IMR-90 (cell line): Measurements from ENCODE around the gene TRAF1. TPM values are rescaled to one million over a fixed set of nuclear protein-coding genes. Genes with fewer than 3 reads are reported as not detected.
A peak's percentile ranks its signal among the peaks of the same experiment; 100 is the strongest.

ENCODE experiments used
- ATAC-seq: fragments of 200-7000 bp; cut with Tn5 transposase; 2 replicates; pipeline ENCODE4 v1.9.1; 2020; ENCODE audit warnings: low read depth, mild to moderate bottlenecking, moderate library complexity
- BruUV-seq: library from RNA; stranded (reverse); fragments of 400-500 nt; replicated peaks from 2 replicates; lab custom pipeline; 2021; lab: Mats Ljungman, UMichigan
- CTCF ChIA-PET: fragments of 300-600 bp; formaldehyde crosslinking; extraction: SDS; loops from one replicate; lab custom pipeline; 2021; ENCODE audit warnings: antibody characterized with exemption; lab: Yijun Ruan, JAX
- POLR2A ChIA-PET: fragments of 300-600 bp; sonication (Branson Sonifier 250); formaldehyde crosslinking; loops from one replicate; lab custom pipeline; 2022; ENCODE audit warnings: antibody characterized with exemption; ENCODE audit not compliant: unreplicated experiment; lab: Charles Lee
- DNase-seq: peaks from one replicate; pipeline ENCODE4 v3.0.0; 2013
- H2AFZ ChIP-seq: replicated peaks from 2 replicates; pipeline ENCODE3; 2013; ENCODE audit warnings: low read length, mild to moderate bottlenecking; ENCODE audit not compliant: poor library complexity
- H2AK5ac ChIP-seq: 2 replicates; pipeline ENCODE4 v1.6.1; 2013; ENCODE audit warnings: low read depth, low read length, inconsistent platforms
- H2AK9ac ChIP-seq: replicated peaks from 2 replicates; pipeline ENCODE3; 2013; ENCODE audit warnings: mild to moderate bottlenecking, low read depth, low read length, moderate library complexity; ENCODE audit not compliant: poor library complexity
- H2BK120ac ChIP-seq: 2 replicates; pipeline ENCODE4 v1.6.1; 2013; ENCODE audit warnings: low read depth, low read length, inconsistent platforms
- H2BK15ac ChIP-seq: 3 replicates; pipeline ENCODE4 v1.6.1; 2013; ENCODE audit warnings: low read depth, low read length, inconsistent platforms
- H2BK20ac ChIP-seq: 2 replicates; pipeline ENCODE4 v1.6.1; 2013; ENCODE audit warnings: low read depth, mild to moderate bottlenecking, inconsistent platforms, low read length, moderate library complexity
- H2BK5ac ChIP-seq: 2 replicates; pipeline ENCODE4 v1.6.1; 2013; ENCODE audit warnings: mild to moderate bottlenecking, low read depth, low read length, inconsistent platforms; ENCODE audit not compliant: poor library complexity, severe bottlenecking
- H3K14ac ChIP-seq: replicated peaks from 2 replicates; pipeline ENCODE4 v1.6.1; 2013; ENCODE audit warnings: low read depth, low read length, inconsistent platforms
- H3K18ac ChIP-seq: 2 replicates; pipeline ENCODE4 v1.6.1; 2013; ENCODE audit warnings: low read depth, low read length, control low read depth
- H3K23ac ChIP-seq: 2 replicates; pipeline ENCODE4 v1.6.1; 2013; ENCODE audit warnings: low read depth, low read length, inconsistent platforms
- H3K27ac ChIP-seq: 2 replicates; pipeline ENCODE4 v1.5.1; 2013; ENCODE audit warnings: mild to moderate bottlenecking, control low read depth, low read length; ENCODE audit not compliant: insufficient read depth
- H3K27me3 ChIP-seq: 2 replicates; pipeline ENCODE4 v1.6.1; 2013; ENCODE audit warnings: low read length; ENCODE audit not compliant: control insufficient read depth, insufficient read depth
- H3K36me3 ChIP-seq: 2 replicates; pipeline ENCODE4 v1.6.1; 2013; ENCODE audit warnings: low read length, mixed read lengths; ENCODE audit not compliant: control insufficient read depth, insufficient read depth
- H3K4ac ChIP-seq: 2 replicates; pipeline ENCODE4 v1.6.1; 2013; ENCODE audit warnings: low read depth, low read length, inconsistent platforms
- H3K4me1 ChIP-seq: 2 replicates; pipeline ENCODE4 v1.6.1; 2013; ENCODE audit warnings: low read length, mixed read lengths; ENCODE audit not compliant: control insufficient read depth, insufficient read depth
- H3K4me2 ChIP-seq: 2 replicates; pipeline ENCODE4 v1.6.1; 2013; ENCODE audit warnings: low read depth, mild to moderate bottlenecking, control low read depth, low read length, moderate library complexity
- H3K4me3 ChIP-seq: 2 replicates; pipeline ENCODE4 v1.5.1; 2013; ENCODE audit warnings: low read depth, mild to moderate bottlenecking, control low read depth, low read length, moderate library complexity; ENCODE audit not compliant: insufficient read depth
- H3K56ac ChIP-seq: 2 replicates; pipeline ENCODE4 v1.6.1; 2013; ENCODE audit warnings: low read length, inconsistent platforms; ENCODE audit not compliant: insufficient read depth; ENCODE audit errors: extremely low read depth
- H3K79me1 ChIP-seq, 2 experiments: 2 replicates each; pipeline ENCODE4 v1.6.1; 2013; ENCODE audit warnings: low read length in 2 of 2, inconsistent platforms in 1 of 2, low read depth in 1 of 2
- H3K9ac ChIP-seq: 2 replicates; pipeline ENCODE4 v1.6.1; 2013; ENCODE audit warnings: low read depth, low read length, control low read depth
- H3K9me1 ChIP-seq: 2 replicates; pipeline ENCODE4 v1.6.1; 2013; ENCODE audit warnings: low read length, inconsistent platforms; ENCODE audit not compliant: insufficient read depth
- H3K9me3 ChIP-seq: 2 replicates; pipeline ENCODE4 v1.6.1; 2013; ENCODE audit warnings: low read length; ENCODE audit not compliant: control insufficient read depth, insufficient read depth
- H4K20me1 ChIP-seq: 2 replicates; pipeline ENCODE4 v1.6.1; 2013; ENCODE audit warnings: low read length, inconsistent platforms; ENCODE audit not compliant: insufficient read depth
- H4K5ac ChIP-seq: 2 replicates; pipeline ENCODE4 v1.6.1; 2013; ENCODE audit warnings: mild to moderate bottlenecking, low read depth, low read length, control low read depth
- H4K8ac ChIP-seq, 2 experiments: 2 replicates each; pipeline ENCODE4 v1.6.1; 2013; ENCODE audit warnings: low read depth in 2 of 2, low read length in 2 of 2, control low read depth in 1 of 2, inconsistent platforms in 1 of 2
- H4K91ac ChIP-seq: 2 replicates; pipeline ENCODE4 v1.6.1; 2013; ENCODE audit warnings: low read depth, low read length, inconsistent platforms; ENCODE audit not compliant: insufficient read depth
- CTCF ChIP-seq: conservative IDR thresholded peaks from 2 replicates; pipeline ENCODE4 v1.5.1; 2012; ENCODE audit warnings: mild to moderate bottlenecking, low read depth, low read length, improper control_type of control experiment
- ELK1 ChIP-seq: fragments of 150-350 bp; IDR thresholded peaks from 2 replicates; pipeline ENCODE4 v1.6.1; 2016; ENCODE audit warnings: low read depth, mild to moderate bottlenecking, low read length, moderate library complexity, borderline replicate concordance
- FOS ChIP-seq: fragments of 150-350 bp; IDR thresholded peaks from 2 replicates; pipeline ENCODE4 v1.6.1; 2016; ENCODE audit warnings: low read depth, low read length
- MAFK ChIP-seq: IDR thresholded peaks from 2 replicates; pipeline ENCODE4 v1.6.1; 2012; ENCODE audit warnings: low read depth, low read length, improper control_type of control experiment
- MAZ ChIP-seq: IDR thresholded peaks from 2 replicates; pipeline ENCODE4 v1.6.1; 2012; ENCODE audit warnings: low read depth, mild to moderate bottlenecking, low read length, improper control_type of control experiment, moderate library complexity, borderline replicate concordance
- MXI1 ChIP-seq: IDR thresholded peaks from 2 replicates; pipeline ENCODE4 v1.6.1; 2012; ENCODE audit warnings: low read depth, mild to moderate bottlenecking, low read length, moderate library complexity, borderline replicate concordance
- NFE2L2 ChIP-seq: fragments of 150-350 bp; IDR thresholded peaks from 2 replicates; pipeline ENCODE4 v1.6.1; 2016; ENCODE audit warnings: low read depth, mild to moderate bottlenecking, low read length
- RAD21 ChIP-seq: IDR thresholded peaks from 2 replicates; pipeline ENCODE4 v1.6.1; 2012; ENCODE audit warnings: low read length, improper control_type of control experiment
- RCOR1 ChIP-seq: IDR thresholded peaks from 2 replicates; pipeline ENCODE4 v1.6.1; 2012; ENCODE audit warnings: mild to moderate bottlenecking, low read length, improper control_type of control experiment; ENCODE audit not compliant: insufficient replicate concordance
- RFX5 ChIP-seq: IDR thresholded peaks from 2 replicates; pipeline ENCODE4 v1.8.0; 2012; ENCODE audit warnings: low read depth, mild to moderate bottlenecking, low read length, moderate library complexity
- WGBS, 2 experiments: methylation state at CpG; one replicate each; pipeline versions ENCODE4 v1.1.5 to v1.1.7; 2013; ENCODE audit warnings: missing lambda C conversion rate in 2 of 2; ENCODE audit not compliant: insufficient read length in 1 of 2; ENCODE audit errors: extremely low coverage in 2 of 2; 5-methylcytosine and 5-hydroxymethylcytosine counted together
- dilution Hi-C: fragments of 300-500 bp; cut with HindIII; formaldehyde crosslinking; loops from one replicate; pipeline ENCODE4 v1.14.3; 2018; ENCODE audit warnings: low sequenced_read_pairs; ENCODE audit not compliant: unreplicated experiment
- in situ Hi-C: fragments of 300-500 bp; cut with MboI; formaldehyde crosslinking; loops from 3 replicates; pipeline ENCODE4 v1.14.3; 2019; ENCODE audit warnings: low sequenced_read_pairs, inconsistent platforms, mixed read lengths
- intact Hi-C: fragments of 100-400 bp; cut with micrococcal nuclease; formaldehyde crosslinking; loops from 2 replicates; pipeline ENCODE4 v1.10.0; 2022
- polyA plus RNA-seq, 3 experiments: library from polyadenylated mRNA; depleted of rRNA; stranded (reverse); fragments of >200 nt; gene quantifications; 2 replicates each; pipeline ENCODE4 v1.2.3, GENCODE V29; 2012; ENCODE audit warnings: low replicate concordance in 1 of 3
- total RNA-seq: library from RNA; depleted of rRNA; stranded (reverse); fragments of >200 nt; gene quantifications from 2 replicates; pipeline ENCODE4 v1.2.3, GENCODE V29; 2012

The TRAF1 gene
- total and polyA plus RNA-seq, 2 of the 4 experiments (the other 2 are of a cell fraction): 3.9 to 4.1 TPM

GRCh38 chr9:120970244-120970643 is 43.6 kb upstream of the TRAF1 start:
- no peak overlapping the region for H3K9ac ChIP-seq
- H3K4me1 ChIP-seq: peaks cover 5% of the 10 kb centered on the region
- no peak overlapping the region for H2BK5ac ChIP-seq
- in situ Hi-C loops: no loop called here
- no peaks in the 10 kb centered on the region for H4K20me1 ChIP-seq
- dilution Hi-C loops: no loop called here
- WGBS, 2 experiments: 0% methylated on average over 1 of the region's 3 CpGs; no CpG with 5 or more reads in 1 of the 2 experiments
- 0 out of 2 replicates have a peak overlapping the region, but pooled peaks have one; percentile 2 for H2AK5ac ChIP-seq
- H3K4ac ChIP-seq: no peak overlapping the region; the same call in 1 of the 2 replicates
- peak overlapping the region; percentile 72; the same call in 1 of the 2 replicates for H3K27ac ChIP-seq
- ChIA-PET POLR2A (interaction anchor here (0.7 kb wide), 1 partner anchor 104 kb away, joined by 3 read pairs; no protein-coding TSS in a partner anchor), CTCF (no interaction called here)
- H3K4me2 ChIP-seq: peak overlapping the region; percentile 73
- ATAC-seq (peak; percentile 87), DNase-seq (peak; percentile 82)
- H2BK120ac ChIP-seq: peak overlapping the region; percentile 47; the same call in 1 of the 2 replicates
- H3K79me1 ChIP-seq: no peaks in the 10 kb centered on the region
- BruUV-seq: no TSS peak
- H3K56ac ChIP-seq: no peak overlapping the region
- no peak overlapping the region for H3K4me3 ChIP-seq
- H3K9me1 ChIP-seq: peaks cover 2% of the 10 kb centered on the region; the same call in 1 of the 2 replicates
- H4K91ac ChIP-seq: no peak overlapping the region
- TF ChIP-seq RAD21: no peak
- no peak for TF ChIP-seq RFX5
- TF ChIP-seq MXI1: no peak
- TF ChIP-seq FOS: peak; percentile 38; the same call in 1 of the 2 replicates
- no peak for TF ChIP-seq MAZ
- TF ChIP-seq ELK1: no peak
- TF ChIP-seq RCOR1: no peak
- no peak for TF ChIP-seq NFE2L2
- TF ChIP-seq CTCF: no peak
- 0 out of 2 replicates have a peak, but pooled peaks have one; percentile 12 for TF ChIP-seq MAFK
- no peaks in the 10 kb centered on the region for H3K36me3 ChIP-seq
- H2AFZ ChIP-seq: no peak overlapping the region
- peak overlapping the region; percentile 87 for H3K18ac ChIP-seq
- intact Hi-C loops: loop anchor here (5.0 kb wide), 1 partner anchor 213 kb away; no protein-coding TSS in a partner anchor
- peak overlapping the region; percentile 34; the same call in 1 of the 2 replicates for H4K5ac ChIP-seq
- no peaks in the 10 kb centered on the region for H3K9me3 ChIP-seq
- no peaks in the 10 kb centered on the region for H3K27me3 ChIP-seq
- peak overlapping the region in 1 of 2 experiments; percentile 27; a peak in 1 of 4 replicates for H4K8ac ChIP-seq
- no peak overlapping the region; the same call in 2 of the 3 replicates for H2BK15ac ChIP-seq
- no peak overlapping the region for H3K14ac ChIP-seq
- H3K23ac ChIP-seq: no peak overlapping the region
- peak overlapping the region; percentile 40; the same call in 1 of the 2 replicates for H2BK20ac ChIP-seq
- no peak overlapping the region for H2AK9ac ChIP-seq
